ENCODE data around the gene TIMELESS. TPM values are rescaled to one million over a fixed set of nuclear protein-coding genes. Genes with fewer than 3 reads are reported as not detected.

The TIMELESS gene
- total RNA-seq, 6 donors from 2014 or later: 5.6 to 14.7 (median 9.5) TPM

DNA sequence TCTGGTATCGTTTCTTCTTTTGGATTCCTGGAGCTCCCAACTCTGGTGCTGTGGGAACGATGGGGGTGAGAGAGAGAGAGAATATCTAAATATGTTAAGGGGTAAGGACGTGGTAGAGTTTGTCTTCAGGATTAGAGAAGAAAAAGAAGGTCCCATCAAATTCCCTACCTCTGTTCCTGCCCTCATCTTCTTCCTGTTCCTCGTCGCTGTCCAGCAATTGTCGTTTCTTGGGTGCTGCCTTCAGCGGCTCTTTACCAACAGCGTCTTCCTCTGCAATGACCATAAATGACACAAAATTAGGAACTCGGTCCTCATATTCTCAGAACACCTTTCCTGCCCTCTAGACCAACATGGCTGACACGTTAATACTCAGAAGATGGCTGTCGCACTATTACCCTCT is 31.5 kb downstream of the TIMELESS start:
- Histone ChIP-seq H3K27ac (no peak overlapping the region), H3K4me3 (no peak overlapping the region), H3K27me3 (no peaks in the 10 kb centered on the region), H3K36me3 (peaks cover 0 to 33% (median 17%) of the 10 kb centered on the region in 4 donors), H3K4me1 (no peaks in the 10 kb centered on the region), H3K9me3 (no peaks in the 10 kb centered on the region)
- WGBS, 2 donors: 95% methylated on average over 11 of the region's 11 CpGs
- no peak for TF ChIP-seq EP300 (IDR thresholded peaks at IDR 0.05)
- no peak for TF ChIP-seq POLR2A (IDR thresholded peaks at IDR 0.05)
- TF ChIP-seq, protein P1, sequence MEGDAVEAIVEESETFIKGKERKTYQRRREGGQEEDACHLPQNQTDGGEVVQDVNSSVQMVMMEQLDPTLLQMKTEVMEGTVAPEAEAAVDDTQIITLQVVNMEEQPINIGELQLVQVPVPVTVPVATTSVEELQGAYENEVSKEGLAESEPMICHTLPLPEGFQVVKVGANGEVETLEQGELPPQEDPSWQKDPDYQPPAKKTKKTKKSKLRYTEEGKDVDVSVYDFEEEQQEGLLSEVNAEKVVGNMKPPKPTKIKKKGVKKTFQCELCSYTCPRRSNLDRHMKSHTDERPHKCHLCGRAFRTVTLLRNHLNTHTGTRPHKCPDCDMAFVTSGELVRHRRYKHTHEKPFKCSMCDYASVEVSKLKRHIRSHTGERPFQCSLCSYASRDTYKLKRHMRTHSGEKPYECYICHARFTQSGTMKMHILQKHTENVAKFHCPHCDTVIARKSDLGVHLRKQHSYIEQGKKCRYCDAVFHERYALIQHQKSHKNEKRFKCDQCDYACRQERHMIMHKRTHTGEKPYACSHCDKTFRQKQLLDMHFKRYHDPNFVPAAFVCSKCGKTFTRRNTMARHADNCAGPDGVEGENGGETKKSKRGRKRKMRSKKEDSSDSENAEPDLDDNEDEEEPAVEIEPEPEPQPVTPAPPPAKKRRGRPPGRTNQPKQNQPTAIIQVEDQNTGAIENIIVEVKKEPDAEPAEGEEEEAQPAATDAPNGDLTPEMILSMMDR (IDR thresholded peaks at IDR 0.05): no peak
- TF ChIP-seq POLR2AphosphoS5 (IDR thresholded peaks at IDR 0.05): no peak
- no peak for ATAC-seq (ENCODE audit: low FRiP score in 2 of 2)
- no peak for DNase-seq

DNA sequence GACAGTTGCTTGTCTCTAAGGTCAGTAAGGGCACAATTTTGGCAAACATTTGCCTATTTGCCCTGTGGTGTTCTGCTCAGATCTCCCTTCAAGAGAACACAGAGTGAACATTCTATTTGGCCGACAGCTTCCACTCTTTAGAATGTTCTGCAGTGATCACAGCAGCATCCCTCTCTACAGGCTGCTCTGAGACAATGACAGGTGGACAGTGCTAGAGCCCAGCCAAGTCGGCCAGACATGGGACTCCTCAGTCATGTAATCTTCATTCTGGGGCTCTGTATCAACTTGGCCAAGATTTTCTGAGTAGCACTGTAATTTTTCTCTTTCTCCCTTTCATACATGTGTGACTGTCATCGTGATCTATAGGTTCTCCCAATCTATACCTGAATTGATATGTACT is 34.8 kb downstream of the TIMELESS start:
- DNase-seq (no peak), ATAC-seq (ENCODE audit: low FRiP score in 2 of 2) (no peak)
- Histone ChIP-seq H3K27me3 (no peaks in the 10 kb centered on the region), H3K36me3 (peaks cover 0 to 12% (median 0%) of the 10 kb centered on the region in 4 donors), H3K9me3 (no peaks in the 10 kb centered on the region), H3K4me3 (no peak overlapping the region), H3K27ac (no peak overlapping the region), H3K4me1 (no peaks in the 10 kb centered on the region)
- TF ChIP-seq POLR2A (IDR thresholded peaks at IDR 0.05) (no peak), POLR2AphosphoS5 (IDR thresholded peaks at IDR 0.05) (no peak), EP300 (IDR thresholded peaks at IDR 0.05) (no peak)
- TF ChIP-seq, protein P1 (IDR thresholded peaks at IDR 0.05): no peak
- 91 to 92% methylated on average over 3 of the region's 3 CpGs for WGBS, 2 donors

DNA sequence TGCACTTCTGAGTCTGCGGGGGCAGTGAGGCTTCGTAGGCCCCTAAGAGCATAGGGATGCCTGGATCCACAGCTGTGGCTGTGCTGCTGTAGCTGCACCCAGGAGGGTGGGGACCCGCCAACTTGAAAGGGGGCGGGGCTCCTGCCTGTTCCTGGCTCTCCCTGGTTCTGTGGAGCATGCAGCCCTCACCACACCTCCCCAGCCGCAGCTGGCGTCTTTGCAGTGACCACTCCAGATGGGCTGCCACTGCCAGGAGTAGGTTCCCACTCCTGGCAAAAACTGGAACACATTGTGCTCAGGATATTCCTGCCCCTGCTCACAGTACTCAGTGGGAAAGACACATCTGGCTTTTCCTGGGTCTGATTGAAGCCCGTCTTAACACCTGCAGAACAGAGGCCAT is 35.8 kb downstream of the TIMELESS start:
- ATAC-seq (ENCODE audit: low FRiP score in 2 of 2) (no peak), DNase-seq (peak in 1 of 2 donors; percentile 37)

DNA sequence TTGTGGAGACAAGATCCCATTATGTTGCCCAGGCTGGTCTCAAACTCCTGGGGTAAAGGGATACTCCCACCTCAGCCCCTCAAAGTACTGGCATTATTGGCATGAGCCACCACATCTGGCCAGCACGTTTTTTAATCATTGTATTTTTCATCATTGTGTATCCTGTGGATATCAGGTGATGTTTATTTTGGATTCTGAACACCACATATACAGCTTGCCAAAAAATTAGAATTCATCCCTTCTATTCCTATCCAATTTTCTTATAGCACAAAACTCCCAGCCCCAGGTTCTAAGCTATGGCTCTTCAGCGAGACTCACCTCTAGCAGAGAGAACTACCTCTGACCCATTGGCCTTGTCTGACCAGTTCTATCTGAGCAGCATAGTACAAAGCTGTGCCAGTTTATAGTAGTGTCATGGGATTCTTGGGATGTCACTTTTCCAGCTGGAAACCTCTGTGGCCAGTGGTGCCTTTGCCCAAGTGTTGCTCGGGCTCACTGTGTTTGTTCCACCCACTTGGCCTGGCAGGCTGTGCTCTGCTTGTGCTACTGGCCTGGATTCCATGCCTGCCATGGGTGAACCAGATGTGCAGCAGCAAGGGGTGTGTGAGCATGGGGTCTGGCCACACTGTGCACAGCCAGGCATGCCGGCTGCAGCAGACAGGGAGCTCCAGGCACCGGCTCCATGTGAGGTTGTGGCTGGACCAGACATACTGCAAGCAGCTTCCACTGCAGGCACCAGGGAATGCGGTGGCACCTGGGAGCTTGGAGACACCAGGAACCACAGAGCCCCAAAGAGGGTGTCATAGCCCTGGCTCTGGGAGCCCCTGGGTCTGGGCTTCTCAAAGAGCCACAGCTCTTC is 37.2 kb downstream of the TIMELESS start:
- ATAC-seq (ENCODE audit: low FRiP score in 2 of 2) (no peak), DNase-seq (peak in 1 of 2 donors; percentile 41)
- no peaks in the 10 kb centered on the region for H3K4me1 ChIP-seq
- no peak overlapping the region for H3K27ac ChIP-seq
- no peaks in the 10 kb centered on the region for H3K9me3 ChIP-seq
- no peaks in the 10 kb centered on the region for H3K27me3 ChIP-seq
- H3K36me3 ChIP-seq: no peaks in the 10 kb centered on the region
- TF ChIP-seq, protein P1 (IDR thresholded peaks at IDR 0.05): no peak
- TF ChIP-seq POLR2AphosphoS5 (IDR thresholded peaks at IDR 0.05): no peak
- 70 to 83% methylated on average over 3 to 4 of the region's 6 CpGs for WGBS, 2 donors
- H3K4me3 ChIP-seq: no peak overlapping the region

More for the DNA sequence above, 35.8 kb downstream of the TIMELESS start:
- Histone ChIP-seq H3K4me1 (no peaks in the 10 kb centered on the region), H3K4me3 (no peak overlapping the region), H3K36me3 (peaks cover 0 to 12% (median 0%) of the 10 kb centered on the region in 4 donors), H3K9me3 (no peaks in the 10 kb centered on the region), H3K27ac (no peak overlapping the region), H3K27me3 (no peaks in the 10 kb centered on the region)
- TF ChIP-seq, protein P1 (IDR thresholded peaks at IDR 0.05): no peak
- no peak for TF ChIP-seq EP300 (IDR thresholded peaks at IDR 0.05)
- TF ChIP-seq POLR2AphosphoS5 (IDR thresholded peaks at IDR 0.05): no peak
- TF ChIP-seq POLR2A (IDR thresholded peaks at IDR 0.05): no peak
- WGBS, 2 donors: 72 to 83% methylated on average over 5 to 7 of the region's 7 CpGs

All from upper lobe of left lung (tissue), 6 donors.